Activated T-cell treated with anti-CD3 and anti-CD28 coated beads, Interleukin-2, amount 50 U/mL, for 72 hours (primary cell): ENCODE results near the gene SRGAP1. TPM values are rescaled to one million over a fixed set of nuclear protein-coding genes. Genes with fewer than 3 reads are reported as not detected.
"Not testable (repeated sequence)": the region's sequence is repeated elsewhere in the genome, so short reads cannot be mapped to it uniquely, and the experiment has no call there.

Experiments used
- ATAC-seq, 2 donors: fragments of 150-1000 bp; cut with Tn5 transposase; replicated peaks in 1 of 2; 2 replicates each; pipeline ENCODE4 v1.10.0; 2021; ENCODE audit warnings: moderate library complexity in 2 of 2, mild to moderate bottlenecking in 1 of 2
- DNase-seq, 2 donors: peaks; one replicate each; pipeline ENCODE4 v3.0.0; 2021 to 2022; ENCODE audit warnings: mixed read lengths in 1 of 2
- H3K27ac Mint-ChIP-seq: one replicate; pipeline ENCODE4 v1.8.0; 2022; ENCODE audit warnings: mild to moderate bottlenecking, moderate library complexity, mixed read lengths
- H3K27me3 Mint-ChIP-seq: one replicate; pipeline ENCODE4 v1.8.0; 2022; ENCODE audit warnings: low read depth, mixed read lengths
- H3K36me3 Mint-ChIP-seq, 2 donors: one replicate each; pipeline ENCODE4 v1.8.0; 2022; ENCODE audit warnings: mixed read lengths in 2 of 2, mild to moderate bottlenecking in 1 of 2; ENCODE audit not compliant: insufficient read depth in 2 of 2
- H3K4me1 Mint-ChIP-seq: one replicate; pipeline ENCODE4 v1.8.0; 2022; ENCODE audit warnings: low read depth, mixed read lengths
- H3K4me3 Mint-ChIP-seq, 2 donors: one replicate each; pipeline ENCODE4 v1.8.0; 2022; ENCODE audit warnings: mild to moderate bottlenecking in 2 of 2, mixed read lengths in 2 of 2, moderate library complexity in 2 of 2
- H3K9me3 Mint-ChIP-seq, 2 donors: one replicate each; pipeline ENCODE4 v1.8.0; 2022; ENCODE audit warnings: mixed read lengths in 2 of 2
- total RNA-seq, 2 donors: library from RNA; stranded (reverse); gene quantifications; one replicate each; pipeline ENCODE4 v1.2.3, GENCODE V29; 2022

The SRGAP1 gene
- total RNA-seq, 2 donors from 2014 or later = 0.02 to 0.19 TPM

DNA sequence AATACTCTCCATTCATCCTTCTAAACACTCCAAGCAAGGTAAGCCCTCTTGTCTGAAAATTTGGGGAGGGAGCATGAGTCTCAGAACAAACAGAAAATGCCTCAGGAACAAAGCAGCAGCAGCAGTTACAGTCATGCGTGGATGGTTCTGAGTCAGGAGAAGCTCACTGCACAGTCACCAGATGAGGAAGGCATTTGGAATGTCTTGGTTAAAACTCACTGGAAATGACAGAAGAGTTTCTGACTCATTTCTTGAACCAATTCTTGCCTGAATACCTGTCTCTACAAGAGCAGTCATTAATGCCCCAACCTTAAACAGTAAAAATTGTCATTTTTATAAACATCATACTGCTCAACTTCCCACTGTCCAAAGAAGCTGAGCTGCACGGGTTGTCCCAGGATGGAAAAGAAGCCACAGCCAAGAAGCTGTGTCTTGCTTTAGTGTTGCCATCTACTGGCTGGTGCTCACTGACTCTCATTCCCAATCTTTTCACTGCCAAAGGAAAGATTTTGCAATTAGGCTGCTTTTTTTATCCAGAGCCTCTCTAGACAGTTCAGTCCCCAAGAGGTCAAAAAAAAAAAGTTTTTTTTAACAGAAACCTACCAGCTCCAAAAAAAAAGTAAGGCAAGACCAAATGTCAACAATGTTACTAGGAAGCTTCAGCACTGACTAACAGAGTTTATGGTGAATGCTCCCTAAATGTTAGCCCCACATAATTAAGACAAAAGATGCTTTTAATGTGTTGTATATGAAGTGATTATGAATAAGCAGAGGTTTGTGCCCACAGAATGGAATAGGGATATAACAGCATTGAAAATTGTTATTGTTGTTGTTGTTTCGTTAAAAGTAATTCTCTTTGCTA, 337.2 kb downstream of the SRGAP1 start:
- ATAC-seq (peak; percentile 51 to 78), DNase-seq (no peak)

DNA sequence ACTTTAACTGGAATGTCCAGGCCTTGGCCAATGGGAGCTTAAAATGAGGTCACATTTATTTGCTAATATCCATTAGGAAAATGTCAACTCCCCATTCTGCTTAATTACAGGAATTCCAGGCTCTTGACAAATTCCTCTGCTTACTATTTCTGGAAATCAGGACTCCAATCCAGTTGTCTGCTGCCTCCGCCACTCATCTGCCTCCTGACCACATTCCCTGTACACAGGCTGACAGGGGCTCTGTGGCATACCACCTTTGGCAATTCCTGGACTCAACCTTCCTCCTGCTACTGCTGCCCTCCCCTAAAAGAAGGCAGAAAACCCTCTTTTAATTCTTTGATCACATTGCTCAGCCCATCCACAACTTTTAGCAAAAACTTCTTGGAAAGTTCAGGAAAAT, 339.7 kb downstream of the SRGAP1 start:
- ATAC-seq = no peak
- H3K27me3 Mint-ChIP-seq = no peaks in the 10 kb centered on the region

More for the DNA sequence above, 337.2 kb downstream of the SRGAP1 start:
- H3K9me3 Mint-ChIP-seq = no peaks in the 10 kb centered on the region
- H3K4me3 Mint-ChIP-seq = no peak overlapping the region
- H3K27ac Mint-ChIP-seq = no peak overlapping the region
- H3K4me1 Mint-ChIP-seq = peaks cover under 1% of the 10 kb centered on the region
- H3K27me3 Mint-ChIP-seq = no peaks in the 10 kb centered on the region
- H3K36me3 Mint-ChIP-seq = no peaks in the 10 kb centered on the region

DNA sequence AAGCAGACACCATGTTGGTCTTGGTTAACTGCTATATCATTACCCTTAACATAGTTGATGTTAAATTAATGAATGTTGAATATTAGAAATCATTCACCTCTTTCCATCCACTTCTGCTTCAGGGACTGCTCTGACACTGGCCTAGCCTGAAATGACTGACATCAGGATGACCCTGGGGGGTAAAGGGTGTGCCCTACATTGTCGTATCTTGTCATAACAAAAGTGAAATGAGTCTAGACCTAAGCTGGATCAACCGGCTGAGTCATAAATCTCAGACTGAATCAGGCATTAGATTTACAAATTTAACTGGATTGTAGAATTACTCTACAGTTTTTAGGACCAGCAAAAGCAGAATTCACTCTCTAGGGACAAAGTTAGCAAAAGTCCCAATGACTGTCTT, 342.3 kb downstream of the SRGAP1 start:
- H3K4me1 Mint-ChIP-seq = peaks cover 7% of the 10 kb centered on the region
- H3K27me3 Mint-ChIP-seq = no peaks in the 10 kb centered on the region
- H3K4me3 Mint-ChIP-seq = no peak overlapping the region
- DNase-seq (peak; percentile 26 to 29), ATAC-seq (peak; percentile 94 to 100)
- H3K36me3 Mint-ChIP-seq = peaks cover 0 to 1% of the 10 kb centered on the region in 2 donors
- H3K9me3 Mint-ChIP-seq = no peaks in the 10 kb centered on the region
- no peak overlapping the region for H3K27ac Mint-ChIP-seq

More for the DNA sequence above, 339.7 kb downstream of the SRGAP1 start:
- H3K4me1 Mint-ChIP-seq = peaks cover 7% of the 10 kb centered on the region
- peaks cover 0 to 1% of the 10 kb centered on the region in 2 donors for H3K36me3 Mint-ChIP-seq
- no peak for DNase-seq
- no peak overlapping the region for H3K27ac Mint-ChIP-seq
- H3K4me3 Mint-ChIP-seq = no peak overlapping the region
- no peaks in the 10 kb centered on the region for H3K9me3 Mint-ChIP-seq

DNA sequence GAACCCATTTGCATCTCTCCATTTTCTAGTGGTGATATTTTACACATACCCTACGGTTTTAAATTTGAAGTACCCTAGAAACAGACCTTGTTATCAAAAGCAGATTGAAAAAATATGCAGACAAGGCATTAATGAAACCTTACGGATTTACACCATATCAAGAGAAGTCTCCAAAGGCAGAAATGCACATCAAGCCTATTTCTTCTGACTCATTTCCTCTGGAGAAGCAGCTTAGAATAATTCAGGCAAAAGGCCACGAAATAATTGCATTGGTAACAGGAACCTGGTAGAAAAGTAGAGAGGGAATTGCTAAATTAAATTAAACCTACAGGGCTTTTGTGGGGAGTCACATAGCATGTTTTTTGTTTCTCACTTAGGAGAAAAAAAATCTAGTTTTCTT, 342.9 kb downstream of the SRGAP1 start:
- no peak for DNase-seq
- H3K27ac Mint-ChIP-seq = no peak overlapping the region
- no peak overlapping the region for H3K4me3 Mint-ChIP-seq
- H3K27me3 Mint-ChIP-seq = no peaks in the 10 kb centered on the region
- peaks cover 7% of the 10 kb centered on the region for H3K4me1 Mint-ChIP-seq
- H3K9me3 Mint-ChIP-seq = no peaks in the 10 kb centered on the region
- peaks cover 0 to 3% of the 10 kb centered on the region in 2 donors for H3K36me3 Mint-ChIP-seq
- no peak for ATAC-seq

DNA sequence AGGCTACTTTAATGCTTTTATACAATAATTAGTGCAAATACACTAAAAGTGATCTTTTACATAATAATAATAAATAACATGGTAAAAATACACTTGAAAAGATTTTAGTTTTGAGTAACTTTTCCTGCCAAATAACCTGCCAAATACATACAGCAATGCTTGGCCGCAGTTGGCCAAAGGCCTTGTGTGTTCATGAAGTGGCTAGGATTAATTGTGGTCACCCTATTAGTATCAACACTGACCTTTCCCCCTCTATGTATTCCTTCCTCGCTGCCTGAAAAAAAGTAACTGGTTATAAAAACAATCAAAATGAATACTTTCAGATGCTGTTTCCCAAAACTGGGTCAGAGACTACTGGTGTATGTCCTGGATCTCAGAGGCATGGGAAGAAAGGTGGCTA, 343.3 kb downstream of the SRGAP1 start:
- DNase-seq (no peak), ATAC-seq (no peak)
- Mint-ChIP-seq H3K4me1 (peaks cover 10% of the 10 kb centered on the region), H3K36me3 (peaks cover 0 to 6% of the 10 kb centered on the region in 2 donors), H3K27ac (no peak overlapping the region), H3K4me3 (no peak overlapping the region), H3K9me3 (no peaks in the 10 kb centered on the region), H3K27me3 (no peaks in the 10 kb centered on the region)

DNA sequence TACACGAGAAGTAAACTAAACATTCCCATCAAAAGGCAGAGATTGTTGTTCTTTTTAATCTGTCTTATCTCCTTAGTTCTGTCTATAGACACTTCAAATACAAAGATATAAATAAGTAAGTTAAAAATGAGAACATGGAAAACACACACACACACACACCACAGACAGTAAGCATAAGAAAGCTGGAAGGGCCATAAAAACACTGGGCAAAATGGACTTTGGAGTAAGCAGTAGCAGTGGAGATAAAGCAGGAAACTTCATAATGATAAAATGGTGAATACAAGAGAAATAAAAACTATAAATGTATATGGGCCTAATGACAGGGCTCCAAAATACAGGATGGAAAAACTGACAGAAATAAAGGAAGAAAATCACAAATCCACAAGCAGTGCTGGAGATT, 345.0 kb downstream of the SRGAP1 start:
- H3K36me3 Mint-ChIP-seq = peaks cover 3 to 13% of the 10 kb centered on the region in 2 donors
- ATAC-seq (no peak), DNase-seq (no peak)
- peaks cover 18% of the 10 kb centered on the region for H3K4me1 Mint-ChIP-seq
- no peak overlapping the region for H3K27ac Mint-ChIP-seq
- H3K9me3 Mint-ChIP-seq = no peaks in the 10 kb centered on the region
- no peaks in the 10 kb centered on the region for H3K27me3 Mint-ChIP-seq
- no peak overlapping the region for H3K4me3 Mint-ChIP-seq

DNA sequence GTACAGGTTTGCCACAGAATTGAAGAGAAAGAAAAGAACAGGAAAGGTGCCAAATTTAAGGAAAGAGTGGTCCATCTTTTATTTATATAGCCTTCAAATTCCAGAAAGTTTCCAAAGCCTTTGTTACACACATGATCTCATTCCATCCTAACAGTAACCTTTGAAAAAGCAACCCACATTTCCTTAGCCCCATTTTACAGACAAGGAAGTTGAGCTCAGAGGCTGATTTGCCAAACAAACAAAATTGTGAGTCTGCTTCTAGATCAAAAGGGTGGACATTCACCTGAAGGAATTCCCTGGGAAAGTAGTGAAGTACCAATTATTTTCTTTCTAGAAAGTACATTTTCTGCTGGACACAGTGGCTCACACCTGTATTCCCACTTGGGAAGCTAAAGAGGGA, 345.6 kb downstream of the SRGAP1 start:
- ATAC-seq (no peak), DNase-seq (no peak)
- H3K27me3 Mint-ChIP-seq = no peaks in the 10 kb centered on the region
- peaks cover 3 to 15% of the 10 kb centered on the region in 2 donors for H3K36me3 Mint-ChIP-seq
- H3K4me3 Mint-ChIP-seq = no peak overlapping the region
- H3K27ac Mint-ChIP-seq = no peak overlapping the region
- H3K4me1 Mint-ChIP-seq = peaks cover 18% of the 10 kb centered on the region
- H3K9me3 Mint-ChIP-seq = no peaks in the 10 kb centered on the region

DNA sequence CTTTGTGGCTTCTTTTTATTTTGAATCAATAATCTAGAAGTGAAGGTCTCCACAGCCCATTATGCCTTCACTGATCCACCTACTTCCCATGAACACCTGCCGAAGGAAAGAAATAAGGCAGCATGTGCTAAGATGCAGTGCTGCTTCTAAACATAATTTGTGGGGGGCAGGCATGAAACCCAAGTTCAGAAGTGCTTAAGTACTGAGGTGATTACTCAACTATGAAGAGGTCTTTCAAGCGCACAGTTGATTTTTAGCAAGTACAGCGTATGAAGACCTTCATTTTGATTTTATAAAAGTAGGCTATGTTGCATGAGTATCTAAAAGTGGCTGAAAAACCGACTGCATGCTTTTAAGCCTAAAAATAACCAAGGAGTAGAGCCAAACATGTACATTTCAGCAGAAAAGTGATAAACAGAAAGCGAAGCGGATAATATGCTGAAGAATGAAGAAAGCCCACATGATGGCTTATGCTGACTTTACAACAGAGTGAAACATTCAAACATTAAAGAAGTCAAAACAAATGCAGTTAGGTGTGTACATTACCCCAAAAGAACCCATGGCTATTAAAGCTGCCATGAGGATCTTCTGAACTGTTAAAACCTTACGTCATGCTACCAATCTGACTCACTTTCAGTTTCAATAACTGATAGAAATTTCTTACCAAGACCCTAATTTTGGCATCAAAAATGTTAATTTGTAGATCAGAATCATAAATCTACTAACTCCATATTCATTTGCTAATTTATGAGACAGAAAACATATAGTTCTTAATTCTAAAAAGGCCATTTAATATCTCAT, 348.3 kb downstream of the SRGAP1 start:
- Mint-ChIP-seq H3K27me3 (no peaks in the 10 kb centered on the region), H3K36me3 (peaks cover 3 to 15% of the 10 kb centered on the region in 2 donors), H3K4me1 (peaks cover 11% of the 10 kb centered on the region), H3K9me3 (no peaks in the 10 kb centered on the region), H3K27ac (peak overlapping the region; percentile 29), H3K4me3 (peak overlapping the region in 1 of 2 donors; percentile 45)
- DNase-seq = no peak
- ATAC-seq = peak in 1 of 2 donors; percentile 26

DNA sequence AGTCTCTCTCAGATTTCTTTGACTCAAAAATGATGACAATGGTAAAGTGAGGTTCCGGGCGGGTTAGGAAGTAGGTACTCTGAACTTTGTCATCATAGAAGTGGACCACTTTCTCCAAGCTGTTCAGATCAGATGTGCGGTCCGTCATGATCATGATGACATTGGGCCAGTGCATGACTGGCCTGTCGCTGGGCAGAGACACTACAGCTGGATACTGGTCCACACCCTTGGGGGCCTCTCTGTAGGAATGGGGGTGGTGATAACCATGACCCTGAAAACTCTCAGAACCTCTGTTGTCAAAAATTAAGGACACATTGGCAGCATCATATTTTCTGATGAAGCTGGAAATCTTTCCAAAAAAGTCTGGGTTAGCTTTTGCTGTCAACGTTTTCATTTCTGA, 349.4 kb downstream of the SRGAP1 start:
- no peak for ATAC-seq
- H3K36me3 Mint-ChIP-seq = peaks cover 3 to 14% of the 10 kb centered on the region in 2 donors
- no peak overlapping the region for H3K27ac Mint-ChIP-seq
- no peaks in the 10 kb centered on the region for H3K27me3 Mint-ChIP-seq
- H3K4me1 Mint-ChIP-seq = peaks cover 11% of the 10 kb centered on the region
- no peak for DNase-seq
- no peak overlapping the region for H3K4me3 Mint-ChIP-seq
- H3K9me3 Mint-ChIP-seq = no peaks in the 10 kb centered on the region

DNA sequence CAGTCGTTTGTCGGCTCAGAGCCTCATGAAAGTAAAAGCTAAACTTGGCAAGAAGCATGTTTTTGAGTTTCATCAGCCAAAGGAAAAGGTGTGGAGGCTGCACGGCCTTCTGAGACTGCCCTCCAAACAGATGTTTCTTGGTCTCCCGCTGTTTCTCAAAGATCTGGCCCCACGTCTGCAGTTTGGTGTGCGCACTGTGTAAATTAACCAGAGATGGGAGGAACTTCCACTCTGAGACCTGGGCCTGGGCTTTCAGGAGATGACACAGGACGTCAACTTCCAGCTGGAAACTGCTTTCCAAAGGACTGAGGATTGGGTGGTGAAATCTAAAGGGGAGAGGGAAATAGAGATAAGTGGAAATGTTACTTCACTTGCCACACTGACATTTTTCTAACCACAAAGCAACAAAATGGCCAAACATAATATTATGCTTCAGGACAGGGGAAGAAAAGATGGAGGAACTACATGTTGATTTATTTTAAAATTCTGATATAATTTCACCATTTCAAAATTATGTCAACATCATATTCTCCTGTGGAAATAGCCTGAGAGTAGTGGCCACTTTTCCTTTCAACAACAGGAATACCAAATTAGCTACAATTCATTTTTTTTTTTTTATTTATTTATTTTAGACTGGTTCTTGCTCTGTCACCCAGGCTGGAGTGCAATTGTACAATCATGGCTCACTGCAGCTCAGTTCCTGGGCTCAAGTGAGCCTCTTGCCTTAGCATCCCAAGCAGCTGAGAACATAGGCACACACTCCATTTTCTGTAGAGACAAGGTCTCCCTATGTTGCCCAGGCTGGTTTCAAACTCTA, 350.0 kb downstream of the SRGAP1 start:
- no peaks in the 10 kb centered on the region for H3K27me3 Mint-ChIP-seq
- no peak overlapping the region for H3K4me3 Mint-ChIP-seq
- DNase-seq = no peak
- no peak for ATAC-seq
- H3K4me1 Mint-ChIP-seq = peaks cover 11% of the 10 kb centered on the region
- H3K36me3 Mint-ChIP-seq = peaks cover 3 to 14% of the 10 kb centered on the region in 2 donors
- H3K9me3 Mint-ChIP-seq = no peaks in the 10 kb centered on the region
- no peak overlapping the region for H3K27ac Mint-ChIP-seq

DNA sequence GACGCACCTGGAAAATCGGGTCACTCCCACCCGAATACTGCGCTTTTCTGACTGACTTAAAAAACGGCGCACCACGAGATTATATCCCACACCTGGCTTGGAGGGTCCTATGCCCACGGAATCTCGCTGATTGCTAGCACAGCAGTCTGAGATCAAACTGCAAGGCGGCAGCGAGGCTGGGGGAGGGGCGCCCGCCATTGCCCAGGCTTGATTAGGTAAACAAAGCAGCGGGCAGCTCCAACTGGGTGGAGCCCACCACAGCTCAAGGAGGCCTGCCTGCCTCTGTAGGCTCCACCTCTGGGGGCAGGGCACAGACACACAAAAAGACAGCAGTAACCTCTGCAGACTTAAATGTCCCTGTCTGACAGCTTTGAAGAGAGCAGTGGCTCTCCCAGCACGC, 351.3 kb downstream of the SRGAP1 start:
- not testable (repeated sequence) for H3K27ac Mint-ChIP-seq, H3K9me3 Mint-ChIP-seq, ATAC-seq, H3K27me3 Mint-ChIP-seq, DNase-seq, H3K4me3 Mint-ChIP-seq
- peaks cover 11% of the 10 kb centered on the region for H3K4me1 Mint-ChIP-seq
- peaks cover 3 to 14% of the 10 kb centered on the region in 2 donors for H3K36me3 Mint-ChIP-seq

DNA sequence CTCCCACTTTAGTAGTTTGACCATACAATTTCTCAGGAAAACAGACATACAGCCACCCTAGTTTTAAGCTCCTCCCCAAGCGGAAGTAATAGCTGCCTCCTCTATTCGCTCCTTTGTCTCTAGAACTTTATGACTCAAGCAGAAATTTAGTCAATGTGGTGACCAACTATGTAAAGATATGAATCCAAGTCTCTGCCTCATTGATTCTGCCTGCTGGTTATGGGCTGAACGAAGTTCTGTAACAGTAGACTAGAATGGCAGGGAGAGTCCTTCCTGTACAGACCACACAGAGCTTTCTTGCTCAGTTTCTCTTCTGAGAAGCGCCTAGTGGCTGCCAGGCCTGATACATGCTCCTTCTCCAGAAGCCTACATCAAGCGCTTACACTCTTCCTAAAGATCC, 358.5 kb downstream of the SRGAP1 start:
- peak in 1 of 2 donors; percentile 80 for ATAC-seq
- no peak overlapping the region for H3K4me3 Mint-ChIP-seq
- H3K4me1 Mint-ChIP-seq = peaks cover 8% of the 10 kb centered on the region
- DNase-seq = no peak
- no peak overlapping the region for H3K27ac Mint-ChIP-seq
- H3K9me3 Mint-ChIP-seq = no peaks in the 10 kb centered on the region
- no peaks in the 10 kb centered on the region for H3K27me3 Mint-ChIP-seq
- peaks cover 1 to 10% of the 10 kb centered on the region in 2 donors for H3K36me3 Mint-ChIP-seq
